ENCODE measurements around the gene HS6ST2. TPM values are rescaled to one million over a fixed set of nuclear protein-coding genes. Genes with fewer than 3 reads are reported as not detected.

HS6ST2 gene
- total RNA-seq, 2 experiments from 2014 or later, result 0.75 to 0.81 TPM

- POLR2A ChIA-PET, result no interaction called here
- H3K27ac Mint-ChIP-seq, result no peak overlapping the region
- H3K36me3 Mint-ChIP-seq, result no peaks in the 10 kb centered on the region
- DNase-seq, result no peak
- CTCF ChIA-PET, result no interaction called here
- intact Hi-C loops (cut with micrococcal nuclease), result no loop called here
- H3K4me1 Mint-ChIP-seq (ENCODE audit: low read depth), result no peaks in the 10 kb centered on the region
- H3K27me3 Mint-ChIP-seq, result peaks cover 1% of the 10 kb centered on the region
- no peak overlapping the region for H3K4me3 Mint-ChIP-seq
- H3K9me3 Mint-ChIP-seq, result no peaks in the 10 kb centered on the region
Observed at GRCh38 chrX:132833373-132833772, 125.1 kb downstream of the HS6ST2 start.

- Mint-ChIP-seq H3K27me3 (no peaks in the 10 kb centered on the region), H3K4me3 (no peak overlapping the region), H3K36me3 (no peaks in the 10 kb centered on the region), H3K27ac (no peak overlapping the region), H3K4me1 (ENCODE audit: low read depth) (no peaks in the 10 kb centered on the region), H3K9me3 (no peaks in the 10 kb centered on the region)
- ChIA-PET CTCF (no interaction called here), POLR2A (no interaction called here)
- intact Hi-C loops (cut with micrococcal nuclease), result no loop called here
- DNase-seq, result no peak
Observed at GRCh38 chrX:132831336-132831973, 127.0 kb downstream of the HS6ST2 start.

GRCh38 chrX:132822634-132823012, 135.8 kb downstream of the HS6ST2 start:
- Mint-ChIP-seq H3K9me3 (no peaks in the 10 kb centered on the region), H3K27ac (no peak overlapping the region), H3K4me3 (no peak overlapping the region), H3K36me3 (no peaks in the 10 kb centered on the region), H3K27me3 (no peaks in the 10 kb centered on the region), H3K4me1 (ENCODE audit: low read depth) (no peaks in the 10 kb centered on the region)
- DNase-seq, result no peak
- CTCF ChIA-PET, result no interaction called here
- POLR2A ChIA-PET, result no interaction called here
- intact Hi-C loops (cut with micrococcal nuclease), result no loop called here

- Mint-ChIP-seq H3K36me3 (no peaks in the 10 kb centered on the region), H3K27ac (no peak overlapping the region), H3K9me3 (no peaks in the 10 kb centered on the region), H3K4me1 (ENCODE audit: low read depth) (no peaks in the 10 kb centered on the region), H3K4me3 (no peak overlapping the region), H3K27me3 (no peaks in the 10 kb centered on the region)
- intact Hi-C loops (cut with micrococcal nuclease), result no loop called here
- DNase-seq, result no peak
- POLR2A ChIA-PET, result no interaction called here
- CTCF ChIA-PET, result no interaction called here
Observed at GRCh38 chrX:132821974-132822633, 136.3 kb downstream of the HS6ST2 start.

- intact Hi-C loops (cut with micrococcal nuclease), result no loop called here
Observed at GRCh38 chrX:132820675-132821074, 137.8 kb downstream of the HS6ST2 start.

GRCh38 chrX:132819711-132820264, 138.6 kb downstream of the HS6ST2 start:
- Mint-ChIP-seq H3K9me3 (no peaks in the 10 kb centered on the region), H3K27me3 (no peaks in the 10 kb centered on the region), H3K4me3 (no peak overlapping the region), H3K36me3 (no peaks in the 10 kb centered on the region), H3K4me1 (ENCODE audit: low read depth) (no peaks in the 10 kb centered on the region), H3K27ac (no peak overlapping the region)
- ChIA-PET CTCF (no interaction called here), POLR2A (no interaction called here)
- no peak for DNase-seq
- intact Hi-C loops (cut with micrococcal nuclease), result no loop called here

More at GRCh38 chrX:132820675-132821074, 137.8 kb downstream of the HS6ST2 start:
- DNase-seq, result no peak
- no peaks in the 10 kb centered on the region for H3K36me3 Mint-ChIP-seq
- H3K9me3 Mint-ChIP-seq, result no peaks in the 10 kb centered on the region
- POLR2A ChIA-PET, result no interaction called here
- no peaks in the 10 kb centered on the region for H3K27me3 Mint-ChIP-seq
- CTCF ChIA-PET, result no interaction called here
- no peaks in the 10 kb centered on the region for H3K4me1 Mint-ChIP-seq (ENCODE audit: low read depth)
- no peak overlapping the region for H3K4me3 Mint-ChIP-seq
- no peak overlapping the region for H3K27ac Mint-ChIP-seq

- Mint-ChIP-seq H3K27ac (no peak overlapping the region), H3K4me3 (no peak overlapping the region), H3K27me3 (peaks cover under 1% of the 10 kb centered on the region), H3K9me3 (no peaks in the 10 kb centered on the region), H3K36me3 (no peaks in the 10 kb centered on the region), H3K4me1 (ENCODE audit: low read depth) (no peaks in the 10 kb centered on the region)
- no peak for DNase-seq
- ChIA-PET CTCF (no interaction called here), POLR2A (no interaction called here)
- intact Hi-C loops (cut with micrococcal nuclease), result no loop called here
Observed at GRCh38 chrX:132818638-132819037, 139.8 kb downstream of the HS6ST2 start.

- no peaks in the 10 kb centered on the region for H3K36me3 Mint-ChIP-seq
- no peak overlapping the region for H3K4me3 Mint-ChIP-seq
- POLR2A ChIA-PET, result no interaction called here
- no peak for DNase-seq
- CTCF ChIA-PET, result no interaction called here
- H3K4me1 Mint-ChIP-seq (ENCODE audit: low read depth), result no peaks in the 10 kb centered on the region
- peaks cover 3% of the 10 kb centered on the region for H3K27me3 Mint-ChIP-seq
- H3K27ac Mint-ChIP-seq, result no peak overlapping the region
- no peaks in the 10 kb centered on the region for H3K9me3 Mint-ChIP-seq
- intact Hi-C loops (cut with micrococcal nuclease), result no loop called here
Observed at GRCh38 chrX:132815643-132816042, 142.8 kb downstream of the HS6ST2 start.

- no peaks in the 10 kb centered on the region for H3K36me3 Mint-ChIP-seq
- no peaks in the 10 kb centered on the region for H3K9me3 Mint-ChIP-seq
- no peak overlapping the region for H3K4me3 Mint-ChIP-seq
- DNase-seq, result no peak
- POLR2A ChIA-PET, result no interaction called here
- CTCF ChIA-PET, result no interaction called here
- no peak overlapping the region for H3K27ac Mint-ChIP-seq
- H3K4me1 Mint-ChIP-seq (ENCODE audit: low read depth), result no peaks in the 10 kb centered on the region
- intact Hi-C loops (cut with micrococcal nuclease), result no loop called here
- peaks cover 3% of the 10 kb centered on the region for H3K27me3 Mint-ChIP-seq
Observed at GRCh38 chrX:132810964-132811712, 147.3 kb downstream of the HS6ST2 start.

GRCh38 chrX:132810488-132810887, 147.9 kb downstream of the HS6ST2 start:
- no peak overlapping the region for H3K27ac Mint-ChIP-seq
- H3K4me3 Mint-ChIP-seq, result no peak overlapping the region
- intact Hi-C loops (cut with micrococcal nuclease), result no loop called here
- no peak for DNase-seq
- peaks cover 3% of the 10 kb centered on the region for H3K27me3 Mint-ChIP-seq
- no peaks in the 10 kb centered on the region for H3K9me3 Mint-ChIP-seq
- CTCF ChIA-PET, result no interaction called here
- H3K36me3 Mint-ChIP-seq, result no peaks in the 10 kb centered on the region
- POLR2A ChIA-PET, result no interaction called here
- H3K4me1 Mint-ChIP-seq (ENCODE audit: low read depth), result no peaks in the 10 kb centered on the region

- no peak overlapping the region for H3K4me3 Mint-ChIP-seq
- intact Hi-C loops (cut with micrococcal nuclease), result no loop called here
- DNase-seq, result no peak
- ChIA-PET CTCF (interaction anchor here (0.6 kb wide), 1 partner anchor 177 kb away, joined by 3 read pairs; no protein-coding TSS in a partner anchor), POLR2A (no interaction called here)
- no peak overlapping the region for H3K27ac Mint-ChIP-seq
- H3K36me3 Mint-ChIP-seq, result no peaks in the 10 kb centered on the region
- no peaks in the 10 kb centered on the region for H3K4me1 Mint-ChIP-seq (ENCODE audit: low read depth)
- peaks cover 3% of the 10 kb centered on the region for H3K27me3 Mint-ChIP-seq
- no peaks in the 10 kb centered on the region for H3K9me3 Mint-ChIP-seq
Observed at GRCh38 chrX:132809581-132809980, 148.8 kb downstream of the HS6ST2 start.

- no peaks in the 10 kb centered on the region for H3K36me3 Mint-ChIP-seq
- DNase-seq, result no peak
- H3K4me3 Mint-ChIP-seq, result no peak overlapping the region
- POLR2A ChIA-PET, result no interaction called here
- intact Hi-C loops (cut with micrococcal nuclease), result no loop called here
- no peaks in the 10 kb centered on the region for H3K27me3 Mint-ChIP-seq
- no peaks in the 10 kb centered on the region for H3K9me3 Mint-ChIP-seq
- H3K4me1 Mint-ChIP-seq (ENCODE audit: low read depth), result no peaks in the 10 kb centered on the region
- H3K27ac Mint-ChIP-seq, result no peak overlapping the region
- CTCF ChIA-PET, result no interaction called here
Observed at GRCh38 chrX:132807411-132808030, 150.9 kb downstream of the HS6ST2 start.

All from activated CD4-positive, alpha-beta memory T cell treated with anti-CD3 and anti-CD28 coated beads for 36 hours (primary cell).